ENCODE results near the gene SND1.

DNA sequence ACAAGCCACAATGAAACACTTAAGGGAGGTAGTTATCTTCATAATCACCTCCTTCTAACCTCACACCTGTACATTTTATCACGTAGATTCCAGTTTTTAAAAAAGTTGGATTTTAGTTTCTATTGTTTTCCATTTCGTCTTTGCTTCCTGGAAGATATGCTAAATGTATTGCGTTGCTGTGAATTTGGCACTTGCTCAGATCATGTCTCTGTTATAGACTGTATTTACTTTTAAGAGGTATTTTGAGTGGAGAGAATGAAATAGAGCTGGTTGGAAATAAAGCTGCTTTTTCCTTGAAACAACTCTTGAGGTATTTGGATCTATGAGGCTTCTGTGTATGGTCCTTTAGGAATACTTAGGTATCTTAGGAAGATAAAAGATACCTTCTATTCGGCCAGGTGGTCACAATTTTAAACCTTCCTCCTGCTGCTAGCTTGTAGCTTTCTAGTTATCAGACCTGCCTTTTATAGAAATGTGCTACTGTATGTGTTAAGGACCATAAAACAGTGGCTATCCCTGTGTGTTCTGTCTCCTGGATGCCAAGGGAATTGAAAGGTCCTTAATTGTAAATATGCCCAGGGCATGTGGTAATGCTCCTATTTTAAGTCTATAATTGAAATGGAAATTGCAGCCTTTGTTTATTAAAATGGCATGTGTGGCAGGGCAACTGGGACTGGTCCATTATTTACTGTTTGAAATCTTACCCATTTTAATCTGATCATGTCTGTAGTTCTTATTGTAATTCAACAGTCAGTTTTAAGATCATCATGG is 147.7 kb downstream of the SND1 start:
- TF ChIP-seq, protein P1, sequence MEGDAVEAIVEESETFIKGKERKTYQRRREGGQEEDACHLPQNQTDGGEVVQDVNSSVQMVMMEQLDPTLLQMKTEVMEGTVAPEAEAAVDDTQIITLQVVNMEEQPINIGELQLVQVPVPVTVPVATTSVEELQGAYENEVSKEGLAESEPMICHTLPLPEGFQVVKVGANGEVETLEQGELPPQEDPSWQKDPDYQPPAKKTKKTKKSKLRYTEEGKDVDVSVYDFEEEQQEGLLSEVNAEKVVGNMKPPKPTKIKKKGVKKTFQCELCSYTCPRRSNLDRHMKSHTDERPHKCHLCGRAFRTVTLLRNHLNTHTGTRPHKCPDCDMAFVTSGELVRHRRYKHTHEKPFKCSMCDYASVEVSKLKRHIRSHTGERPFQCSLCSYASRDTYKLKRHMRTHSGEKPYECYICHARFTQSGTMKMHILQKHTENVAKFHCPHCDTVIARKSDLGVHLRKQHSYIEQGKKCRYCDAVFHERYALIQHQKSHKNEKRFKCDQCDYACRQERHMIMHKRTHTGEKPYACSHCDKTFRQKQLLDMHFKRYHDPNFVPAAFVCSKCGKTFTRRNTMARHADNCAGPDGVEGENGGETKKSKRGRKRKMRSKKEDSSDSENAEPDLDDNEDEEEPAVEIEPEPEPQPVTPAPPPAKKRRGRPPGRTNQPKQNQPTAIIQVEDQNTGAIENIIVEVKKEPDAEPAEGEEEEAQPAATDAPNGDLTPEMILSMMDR (IDR thresholded peaks at IDR 0.05) = no peak
- no peak for TF ChIP-seq POLR2A (IDR thresholded peaks at IDR 0.05)

Data from body of pancreas (tissue), 4 donors.